H54 (cell line): ENCODE results near the gene BRSK1.

Experiments used
- DNase-seq: peaks from one replicate; pipeline ENCODE4 v3.0.0; 2011; ENCODE audit warnings: low spot score, mixed read lengths; ENCODE audit not compliant: insufficient read length
- FAIRE-seq: peaks from 3 replicates; lab custom pipeline; 2011; peaks lifted over from hg19 to GRCh38; lab: Jason Lieb, UNC
- POLR2A ChIP-seq: IDR thresholded peaks from 2 replicates; pipeline ENCODE4 v1.6.1; 2011; ENCODE audit warnings: low read depth, mild to moderate bottlenecking, low read length

BRSK1 gene

DNA sequence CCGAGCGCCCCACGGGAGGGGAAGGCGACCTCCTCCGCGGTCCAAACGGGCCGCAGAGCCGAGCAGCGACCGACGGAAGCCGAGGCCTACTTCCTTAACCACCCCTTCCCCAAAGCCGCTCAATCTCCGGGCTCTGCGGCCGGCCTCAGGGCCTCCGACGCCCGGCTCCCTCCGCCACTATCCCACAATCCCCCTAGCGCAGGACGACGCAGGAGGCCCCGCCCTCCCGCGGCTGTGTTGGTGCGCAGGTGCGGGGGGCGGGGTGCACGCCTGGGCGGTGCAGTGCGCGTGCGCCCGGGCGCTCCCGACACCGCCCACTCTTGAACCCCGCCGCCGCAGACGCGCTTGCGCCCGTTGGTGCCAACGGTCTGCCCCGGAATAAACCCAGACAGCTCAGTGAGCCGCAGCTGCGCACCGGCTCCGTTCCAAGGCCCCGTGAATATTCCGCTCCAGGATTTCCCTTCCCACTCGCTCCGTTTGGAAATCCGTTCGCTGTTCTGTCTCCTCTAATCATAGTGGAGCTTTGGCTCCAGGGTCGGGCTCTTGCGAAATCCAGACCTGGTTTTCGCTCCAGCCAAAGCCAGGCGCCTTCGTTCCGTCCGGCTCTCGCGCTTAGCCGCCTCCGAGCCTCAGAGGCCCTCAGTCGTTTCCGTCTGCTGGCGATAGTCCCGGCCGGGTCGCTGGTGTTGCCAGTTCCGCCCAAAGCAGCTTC, 24.8 kb upstream of the BRSK1 start, which contains the start of gene PPP6R1:
Gene PPP6R1 (minus strand): TSS at position 190 of the 712 bp plus-strand sequence. CDS start 11,914 bp downstream, outside the sequence.
- DNase-seq (peak; percentile 100), FAIRE-seq (peak; percentile 36)
- TF ChIP-seq POLR2A: peak; percentile 94

DNA sequence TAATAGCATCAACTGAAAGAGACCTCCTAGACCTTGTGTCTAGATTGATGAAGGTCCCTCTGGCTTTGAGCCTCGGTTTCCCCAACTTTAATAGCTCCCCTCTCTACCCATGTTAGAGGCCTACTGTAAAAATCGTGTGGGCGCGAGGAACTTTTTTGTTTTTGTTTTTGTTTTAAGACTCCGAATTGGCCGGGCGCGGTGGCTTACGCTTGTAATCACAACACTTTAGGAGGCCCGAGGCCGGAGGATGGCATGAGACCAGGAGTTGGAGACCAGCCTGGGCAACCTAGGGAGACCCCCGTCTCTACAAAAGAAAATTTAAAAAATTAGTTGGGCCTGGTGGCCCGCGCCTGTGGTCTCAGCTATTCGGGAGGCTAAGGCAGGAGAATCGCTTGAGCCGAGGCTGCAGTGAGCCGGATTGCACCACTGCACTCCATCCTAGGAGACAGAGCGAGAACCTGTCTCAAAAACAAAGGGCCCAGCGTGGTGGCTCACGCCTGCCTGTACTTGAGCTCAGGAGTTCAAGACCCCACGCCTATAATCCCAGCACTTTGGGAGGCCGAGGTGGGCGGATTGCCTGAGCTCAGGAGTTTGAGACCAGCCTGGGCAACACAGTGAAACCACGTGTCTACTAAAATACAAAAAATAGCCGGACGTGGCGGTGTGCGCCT, 24.1 kb upstream of the BRSK1 start:
- FAIRE-seq (no peak), DNase-seq (no peak)
- no peak for TF ChIP-seq POLR2A

DNA sequence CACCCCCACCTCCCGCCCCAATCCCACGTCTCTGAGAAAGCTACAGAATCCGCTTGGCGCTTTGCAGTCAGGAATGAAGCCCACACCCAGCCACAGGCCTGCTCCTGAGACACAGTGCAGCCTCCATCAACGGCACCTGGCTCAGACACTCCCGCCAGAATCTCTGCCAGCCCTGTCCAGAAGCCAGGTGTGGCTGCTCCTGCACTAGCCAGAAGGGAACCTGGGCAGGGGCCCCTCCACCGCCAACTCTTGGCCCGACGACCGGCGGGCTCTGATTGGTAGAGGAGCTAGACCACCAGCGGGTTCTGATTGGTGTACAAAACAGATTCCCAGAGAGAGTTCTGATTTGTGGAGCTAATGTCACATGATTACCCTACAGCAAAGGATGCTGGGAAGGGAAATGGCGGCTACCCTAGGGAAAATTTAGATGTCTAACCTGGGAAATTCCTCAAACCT, 22.1 kb upstream of the BRSK1 start:
- FAIRE-seq (no peak), DNase-seq (no peak)
- TF ChIP-seq POLR2A: no peak

DNA sequence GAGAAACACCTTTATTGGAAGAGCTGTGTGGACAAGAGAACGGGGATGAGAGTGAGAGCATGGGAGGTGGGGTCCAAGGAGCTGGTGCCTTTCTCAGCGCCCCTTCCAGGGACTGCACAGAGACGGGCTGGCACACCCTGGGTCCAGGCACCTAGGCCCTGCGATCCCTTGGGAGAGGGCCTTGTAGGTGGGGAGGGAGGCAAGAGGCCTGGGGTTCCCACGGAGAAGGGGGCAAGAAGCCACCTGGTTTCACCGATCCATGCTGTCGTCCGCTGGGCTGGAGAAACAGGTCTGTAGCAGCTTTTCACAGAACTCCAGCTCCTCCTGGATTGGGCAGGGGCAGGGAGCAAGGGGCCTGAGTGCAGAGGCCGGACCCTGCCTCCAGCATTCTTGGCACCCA, 21.4 kb upstream of the BRSK1 start:
- FAIRE-seq: no peak
- no peak for DNase-seq
- no peak for TF ChIP-seq POLR2A

DNA sequence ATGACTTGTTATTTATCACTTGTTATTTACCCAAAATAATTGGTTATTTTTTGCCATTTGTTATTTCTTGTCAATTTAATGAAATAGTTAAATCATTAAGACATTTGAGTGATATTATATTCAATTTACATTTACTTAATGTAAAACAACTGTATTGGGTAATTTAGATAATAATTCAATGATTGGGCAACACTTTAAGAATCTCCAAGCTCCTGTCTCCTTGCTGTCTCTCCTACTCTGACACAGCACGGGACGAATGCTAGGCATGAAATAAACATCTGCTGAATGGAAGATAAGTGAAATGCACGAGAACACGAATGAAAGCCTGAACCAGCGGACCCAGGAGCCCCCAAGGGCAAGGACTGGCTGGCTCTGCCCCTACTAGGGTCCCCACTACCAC, 19.3 kb upstream of the BRSK1 start:
- FAIRE-seq: no peak
- no peak for DNase-seq
- TF ChIP-seq POLR2A: no peak

DNA sequence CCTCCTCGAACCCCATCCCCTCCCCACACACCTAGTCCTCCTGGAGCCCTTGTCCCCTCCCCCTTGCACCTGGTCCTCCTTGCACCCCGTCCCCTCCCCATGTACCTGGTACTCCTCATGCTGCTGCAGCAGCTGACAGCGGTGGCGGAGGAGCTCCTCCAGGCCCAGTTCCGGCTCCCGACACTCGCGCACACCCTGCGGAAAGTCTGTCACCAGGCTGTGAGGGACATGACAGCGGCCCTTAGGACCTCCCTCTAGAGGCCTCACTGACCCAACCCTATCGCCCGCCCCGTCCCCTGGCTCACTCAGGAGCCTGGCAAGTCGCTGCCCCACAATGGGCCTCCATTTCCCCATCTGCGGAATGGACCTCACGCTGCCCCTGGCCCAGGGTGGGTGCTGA, 18.6 kb upstream of the BRSK1 start:
- FAIRE-seq (no peak), DNase-seq (no peak)
- TF ChIP-seq POLR2A: no peak

DNA sequence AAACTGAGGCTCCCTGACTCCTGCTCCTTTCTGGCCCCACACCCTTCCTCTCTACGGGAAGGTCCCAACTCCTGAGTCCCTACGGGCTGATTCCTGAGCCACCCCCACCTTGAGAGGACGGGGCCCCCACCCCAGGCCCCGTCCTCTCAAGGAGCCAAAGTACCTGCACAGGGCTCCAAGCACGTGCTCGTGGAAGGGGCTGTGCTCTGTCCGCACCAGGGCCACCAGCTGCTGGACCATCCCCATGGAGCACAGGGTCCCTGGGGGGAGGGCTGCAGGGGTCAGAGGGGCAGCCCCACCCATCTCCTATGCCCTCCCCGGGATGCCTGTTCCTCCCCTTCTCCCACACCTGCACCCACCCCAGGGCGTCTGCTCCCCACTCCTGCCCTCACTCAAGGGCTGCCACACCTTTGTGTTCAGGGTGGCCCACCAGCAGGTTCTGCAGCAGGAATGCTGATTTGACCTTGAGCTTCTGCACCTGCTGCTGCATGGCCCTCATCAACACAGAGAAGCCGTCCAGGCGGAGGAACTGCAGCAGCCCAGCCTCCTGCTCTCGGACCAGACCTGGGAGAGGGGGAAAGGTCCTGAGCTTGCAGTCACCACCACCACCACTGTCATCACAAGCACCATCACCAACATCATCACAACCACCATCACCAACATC, 17.9 kb upstream of the BRSK1 start:
- no peak for DNase-seq
- no peak for TF ChIP-seq POLR2A
- no peak for FAIRE-seq

DNA sequence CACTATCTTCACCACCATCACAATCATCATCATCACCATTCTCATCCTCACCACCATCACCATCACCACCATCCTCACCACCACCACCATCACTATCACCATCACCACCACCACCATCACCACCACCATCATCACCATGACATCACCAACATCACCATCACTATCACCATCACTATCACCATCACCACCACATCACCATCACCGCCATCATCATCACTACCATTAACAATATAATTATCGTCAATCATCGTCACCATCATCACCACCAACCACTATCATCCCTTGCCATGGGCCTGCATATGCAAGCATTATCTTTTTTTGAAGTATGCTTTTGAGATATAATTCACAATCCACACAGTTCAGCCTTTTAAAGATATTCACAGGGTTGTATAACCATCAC, 17.4 kb upstream of the BRSK1 start:
- TF ChIP-seq POLR2A: no peak
- no peak for FAIRE-seq
- no peak for DNase-seq

DNA sequence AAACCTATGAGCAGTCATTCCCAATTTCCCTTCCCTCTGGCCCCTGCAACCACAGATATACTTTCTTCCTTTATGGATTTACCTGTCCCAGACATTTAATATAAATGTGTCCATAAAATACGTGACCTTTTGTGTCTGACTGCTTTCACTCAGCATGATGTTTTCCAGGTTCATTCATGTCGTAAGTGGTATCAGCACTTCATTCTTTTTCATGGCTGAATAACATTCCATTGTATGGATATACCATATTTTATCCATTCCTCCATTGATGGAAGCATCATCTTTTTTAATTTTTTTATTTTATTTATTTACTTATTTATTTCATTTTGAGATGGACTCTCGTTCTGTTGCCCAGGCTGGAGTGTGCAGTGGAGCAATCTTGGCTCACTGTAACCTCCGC, 17.0 kb upstream of the BRSK1 start:
- TF ChIP-seq POLR2A: no peak
- FAIRE-seq: no peak
- no peak for DNase-seq

DNA sequence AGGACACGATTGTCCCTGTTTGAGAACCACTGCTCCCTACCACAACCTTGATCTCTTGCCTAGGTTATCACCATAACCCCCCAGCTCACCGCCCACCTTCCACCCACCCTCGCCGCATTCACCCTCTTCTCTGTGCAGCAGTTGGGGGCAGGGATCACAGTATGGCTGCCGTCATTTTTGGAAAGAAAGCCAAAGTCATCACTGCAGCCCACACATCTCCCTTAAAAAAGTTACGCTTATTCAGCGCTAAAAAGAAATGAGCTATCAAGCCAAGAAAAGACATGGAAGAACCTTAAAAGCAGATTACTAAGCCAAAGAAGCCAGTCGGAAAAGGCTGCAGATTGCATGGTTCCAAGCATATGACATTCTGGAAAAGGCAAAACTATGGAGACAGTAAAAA, 14.5 kb upstream of the BRSK1 start:
- DNase-seq (no peak), FAIRE-seq (no peak)
- TF ChIP-seq POLR2A: no peak

DNA sequence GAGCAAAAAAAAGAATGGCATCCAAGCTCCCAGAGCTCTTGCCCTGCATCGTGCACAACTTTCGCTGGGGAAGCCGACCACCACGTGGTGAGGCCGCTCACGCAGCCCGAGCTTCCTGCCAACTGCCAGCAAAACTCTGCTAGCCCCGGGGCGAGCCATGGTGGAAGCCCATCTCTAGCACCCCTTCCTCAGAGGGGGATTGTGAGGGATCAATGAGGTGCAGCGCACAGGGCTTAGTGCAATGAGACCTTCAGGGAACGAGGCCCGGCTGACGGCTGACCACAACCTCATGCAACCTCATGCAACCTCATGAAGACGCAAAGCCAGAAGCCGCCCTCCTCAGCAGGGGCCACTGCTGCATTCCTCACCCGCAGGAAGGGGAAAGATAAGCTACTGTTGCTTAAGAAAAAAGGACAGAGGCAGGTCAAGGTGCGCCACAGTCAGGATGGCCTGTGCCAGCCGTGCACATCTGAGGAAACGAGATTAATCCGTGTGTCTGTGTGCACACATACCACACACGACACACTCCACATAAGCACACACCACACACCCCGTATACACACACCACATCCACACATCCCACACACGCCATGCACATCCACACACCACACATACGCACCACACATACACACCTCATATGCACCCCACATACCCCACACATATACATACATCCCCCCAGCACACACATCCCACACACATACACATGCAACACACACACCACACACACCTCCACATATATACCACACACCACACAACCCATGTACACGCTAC, 13.4 kb upstream of the BRSK1 start:
- DNase-seq: no peak
- no peak for TF ChIP-seq POLR2A
- no peak for FAIRE-seq

DNA sequence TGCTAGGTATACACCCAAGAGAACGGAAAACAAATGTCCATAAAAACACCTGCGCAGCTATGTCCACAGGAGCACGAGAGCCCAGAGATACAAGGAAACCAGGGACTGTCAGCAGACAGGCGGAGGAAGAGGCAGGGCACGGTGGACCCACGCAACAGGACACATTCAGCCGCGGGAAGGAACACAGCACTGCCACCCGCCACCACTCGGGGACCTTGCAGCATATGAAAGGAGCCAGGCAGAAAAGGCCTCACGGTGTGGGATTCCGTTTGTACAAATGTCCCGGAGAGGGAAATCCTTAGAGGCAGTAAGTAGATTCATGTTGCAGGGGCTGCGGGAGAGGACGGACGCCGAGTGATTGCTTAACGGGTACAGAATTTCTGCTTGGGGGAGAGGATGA, 11.7 kb upstream of the BRSK1 start:
- no peak for DNase-seq
- no peak for FAIRE-seq
- TF ChIP-seq POLR2A: no peak

DNA sequence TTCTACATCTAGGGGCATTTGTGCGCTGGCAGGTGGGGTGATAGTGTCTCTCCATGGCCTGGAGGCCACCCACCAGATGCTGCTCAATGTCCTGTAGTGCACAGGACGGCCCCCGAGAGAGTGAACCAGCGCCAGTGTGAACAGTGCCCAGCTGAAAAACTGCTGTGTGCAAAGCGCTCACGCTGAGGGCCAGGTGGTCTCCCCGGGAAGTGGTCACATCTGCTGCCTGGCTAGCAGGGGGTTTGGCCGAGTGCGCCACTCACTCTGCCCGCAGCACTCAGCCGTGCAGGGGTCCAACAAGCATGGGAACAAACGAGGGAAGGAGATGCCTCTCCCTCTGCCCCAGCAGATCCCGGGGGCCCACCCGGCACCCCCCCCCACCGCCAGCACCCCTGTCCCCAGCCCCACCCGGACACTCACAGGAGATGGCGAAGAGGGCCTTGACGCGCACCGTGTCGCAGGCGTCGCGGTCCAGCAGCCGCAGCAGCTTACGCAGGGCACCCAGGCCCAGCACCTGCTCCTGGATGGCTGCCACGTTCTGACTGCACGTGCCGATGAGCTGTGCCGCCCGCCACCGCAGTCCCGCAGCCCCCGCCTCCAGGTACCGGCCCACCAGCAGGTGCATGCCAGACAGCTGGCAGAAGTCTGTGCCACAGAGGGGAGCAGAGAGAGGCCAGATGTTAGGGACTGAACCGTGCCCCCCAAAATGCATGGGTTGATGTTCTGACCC, 9.7 kb upstream of the BRSK1 start:
- FAIRE-seq: no peak
- DNase-seq: no peak
- TF ChIP-seq POLR2A: no peak
